ENCODE results near the gene HSPA12B.

Gene HSPA12B

GRCh38 chr20:3732327-3733118 is at the start of gene HSPA12B:
Gene HSPA12B, plus strand, starts transcription at chr20:3732685. Its CDS starts 5,990 bp downstream, at chr20:3738675.
- no peak for DNase-seq (ENCODE audit: low read depth)

GRCh38 chr20:3685341-3685740 is 47.1 kb upstream of the HSPA12B start:
- no peak for DNase-seq (ENCODE audit: low read depth)

GRCh38 chr20:3686421-3686820 is 46.1 kb upstream of the HSPA12B start:
- DNase-seq (ENCODE audit: low read depth) = no peak

GRCh38 chr20:3686867-3687321 is 45.6 kb upstream of the HSPA12B start:
- peak; percentile 90 for DNase-seq (ENCODE audit: low read depth)

GRCh38 chr20:3687655-3688054 is 44.8 kb upstream of the HSPA12B start:
- DNase-seq (ENCODE audit: low read depth) = peak; percentile 65

GRCh38 chr20:3689978-3690377 is 42.5 kb upstream of the HSPA12B start:
- no peak for DNase-seq (ENCODE audit: low read depth)

- no peak for DNase-seq (ENCODE audit: low read depth)
Observed at GRCh38 chr20:3690413-3690812, 42.1 kb upstream of the HSPA12B start.

- DNase-seq (ENCODE audit: low read depth) = no peak
Observed at GRCh38 chr20:3691306-3691705, 41.2 kb upstream of the HSPA12B start.

- DNase-seq (ENCODE audit: low read depth) = no peak
Observed at GRCh38 chr20:3691897-3692296, 40.6 kb upstream of the HSPA12B start.

- DNase-seq (ENCODE audit: low read depth) = no peak
Observed at GRCh38 chr20:3692706-3693294, 39.7 kb upstream of the HSPA12B start.

- no peak for DNase-seq (ENCODE audit: low read depth)
Observed at GRCh38 chr20:3693376-3693775, 39.1 kb upstream of the HSPA12B start.

GRCh38 chr20:3694864-3695263 is 37.6 kb upstream of the HSPA12B start:
- DNase-seq (ENCODE audit: low read depth) = no peak

GRCh38 chr20:3696200-3696599 is 36.3 kb upstream of the HSPA12B start:
- DNase-seq (ENCODE audit: low read depth) = no peak

GRCh38 chr20:3696745-3697587 is 35.5 kb upstream of the HSPA12B start:
- no peak for DNase-seq (ENCODE audit: low read depth)

GRCh38 chr20:3697588-3698305 is 34.7 kb upstream of the HSPA12B start:
- no peak for DNase-seq (ENCODE audit: low read depth)

GRCh38 chr20:3698591-3699001 is 33.9 kb upstream of the HSPA12B start:
- no peak for DNase-seq (ENCODE audit: low read depth)

- no peak for DNase-seq (ENCODE audit: low read depth)
Observed at GRCh38 chr20:3699037-3699436, 33.4 kb upstream of the HSPA12B start.

GRCh38 chr20:3701061-3701998 is 31.2 kb upstream of the HSPA12B start:
- no peak for DNase-seq (ENCODE audit: low read depth)

- no peak for DNase-seq (ENCODE audit: low read depth)
Observed at GRCh38 chr20:3702611-3703391, 29.7 kb upstream of the HSPA12B start.

- DNase-seq (ENCODE audit: low read depth) = no peak
Observed at GRCh38 chr20:3704087-3704486, 28.4 kb upstream of the HSPA12B start.
